Hindlimb muscle (tissue), 1 donor: ENCODE measurements around the gene TFAM. TPM values are rescaled to one million over a fixed set of nuclear protein-coding genes. Genes with fewer than 3 reads are reported as not detected.

Source experiments
- DNase-seq: peaks from one replicate; pipeline ENCODE4 v3.0.0-alpha.2; 2013
- polyA plus RNA-seq: library from polyadenylated mRNA; unstranded; fragments of 120-200 nt; gene quantifications from one replicate; pipeline ENCODE4 v1.2.1, GENCODE V29; 2013; ENCODE audit not compliant: insufficient read length

The TFAM gene
- polyA plus RNA-seq, 1 donor: 29.8 TPM

DNA sequence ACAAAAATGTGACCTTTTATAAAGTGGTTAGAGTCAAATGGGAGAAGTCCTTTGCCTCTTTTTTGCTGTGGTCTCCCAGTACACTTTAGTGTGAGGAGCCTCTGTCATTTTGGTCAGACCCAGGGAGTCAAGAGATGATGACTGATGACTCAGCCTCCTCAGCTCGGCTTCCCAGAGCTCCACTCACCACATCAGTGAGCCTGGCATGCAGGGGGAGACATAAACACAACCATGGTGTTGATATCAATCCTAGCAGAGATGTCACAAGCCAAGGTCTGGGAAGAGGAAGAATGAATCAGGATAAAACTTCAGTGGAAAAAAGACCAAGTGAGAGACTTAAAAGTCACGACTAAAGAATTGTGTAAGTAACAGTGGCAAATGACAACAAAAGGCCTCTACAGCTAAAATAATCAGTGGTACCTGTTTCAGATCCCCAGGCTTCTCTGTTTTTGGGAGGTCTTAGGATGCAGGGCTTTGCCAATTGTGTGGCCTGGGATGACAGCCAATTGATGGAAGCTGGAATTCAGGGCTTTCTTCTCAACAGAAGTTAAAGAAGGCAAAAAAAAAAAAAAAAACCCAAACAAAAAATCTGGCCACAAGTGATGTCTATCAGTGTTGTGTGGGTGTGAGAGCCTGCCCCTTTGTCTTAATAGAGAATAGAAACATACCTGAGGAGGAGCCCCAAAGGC is 50.2 kb downstream of the TFAM start:
- DNase-seq: no peak

DNA sequence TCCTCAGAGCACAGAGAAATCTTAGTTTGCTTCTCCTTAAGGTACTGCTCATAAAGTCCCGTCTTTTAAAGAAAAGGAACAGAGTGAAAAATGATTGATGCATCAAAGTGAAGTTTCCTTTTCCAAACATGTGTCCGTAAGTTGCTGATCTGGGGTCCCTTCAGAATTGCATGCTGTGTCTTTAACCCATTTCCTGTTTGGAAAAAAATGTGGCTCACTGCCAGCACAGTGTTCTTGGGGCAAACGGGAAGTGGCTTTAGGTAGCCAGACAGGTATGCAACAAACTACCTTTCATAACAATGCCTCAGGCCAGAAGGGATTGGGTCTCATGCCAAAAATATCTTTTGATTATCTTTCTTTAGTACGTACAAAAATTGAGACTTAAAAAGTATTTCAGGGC is 50.9 kb downstream of the TFAM start:
- no peak for DNase-seq

DNA sequence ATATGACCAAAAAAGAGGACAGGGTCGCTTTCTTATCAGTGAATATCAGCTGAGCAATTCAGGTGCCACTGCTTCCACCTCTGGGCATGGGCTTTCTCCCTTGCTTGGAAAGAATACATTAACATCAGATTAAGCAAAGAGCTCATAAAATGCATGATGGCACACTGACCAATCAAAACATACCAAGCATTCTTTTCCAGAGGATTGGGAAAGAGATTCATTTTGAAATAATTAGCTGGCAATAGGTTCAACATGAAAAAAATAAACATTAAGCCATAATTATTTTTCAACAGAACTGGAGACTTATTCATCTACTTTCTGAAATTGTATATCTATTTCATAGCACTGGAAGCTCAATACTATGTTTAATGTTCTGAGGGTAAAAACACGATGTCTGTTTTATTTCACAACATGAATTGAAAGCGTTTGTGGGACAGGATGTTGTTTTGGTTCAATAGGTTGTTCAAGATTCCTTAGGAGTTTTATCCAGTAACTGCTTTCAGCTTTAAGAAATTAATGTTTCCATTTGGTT is 53.2 kb downstream of the TFAM start:
- DNase-seq: no peak

DNA sequence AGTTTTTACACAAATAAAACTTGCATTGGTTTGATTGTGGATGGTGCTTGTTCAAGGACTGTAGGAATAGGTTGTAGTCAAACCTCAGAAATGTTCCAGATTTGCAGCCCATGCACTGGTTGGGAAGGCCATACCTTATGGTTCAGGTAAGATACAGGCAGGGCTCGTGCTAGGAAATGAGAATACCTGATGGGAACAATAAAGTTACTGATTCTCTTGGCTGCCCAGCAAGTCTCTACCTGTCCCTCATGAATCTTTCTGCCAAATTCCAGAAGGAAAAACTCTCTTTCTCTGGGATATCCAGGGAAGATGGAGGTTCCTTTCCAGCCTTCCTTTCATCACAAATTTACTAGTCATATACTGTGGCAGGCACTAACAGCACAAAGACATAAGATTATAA is 53.8 kb downstream of the TFAM start:
- DNase-seq: no peak

DNA sequence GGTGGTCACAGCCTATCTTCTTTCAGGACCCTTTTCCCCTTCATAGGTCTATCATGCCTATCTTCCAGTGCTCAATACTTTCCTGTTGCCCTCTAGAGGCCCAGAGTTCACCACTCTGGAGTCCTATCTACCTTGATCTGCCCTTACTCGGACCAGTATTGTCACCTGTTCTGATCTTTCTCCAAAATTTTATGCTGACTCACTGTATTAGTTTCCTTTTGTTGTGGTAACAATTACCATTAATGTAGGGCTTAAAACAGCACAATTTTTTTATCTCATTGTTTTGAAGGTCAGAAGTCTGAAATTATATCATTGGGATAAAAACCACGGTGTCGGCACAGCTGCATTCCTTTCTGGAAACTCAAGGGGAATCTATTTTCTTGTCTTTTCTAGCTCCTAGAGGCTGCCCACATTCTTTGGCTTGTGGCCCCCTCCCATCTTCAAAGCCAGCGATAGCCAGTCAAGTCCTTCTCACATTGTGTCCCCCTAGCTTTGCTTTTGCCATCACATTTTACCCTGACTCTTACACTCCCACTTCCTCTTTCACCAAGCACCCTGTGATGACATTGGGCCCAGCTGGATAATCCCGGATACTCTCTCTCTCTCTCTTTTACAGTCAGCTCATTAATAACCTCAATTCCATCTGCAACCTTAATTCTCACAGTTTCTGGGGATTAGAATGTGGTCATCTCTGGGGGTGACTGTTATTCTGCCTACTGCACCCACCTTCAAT is 54.6 kb downstream of the TFAM start:
- no peak for DNase-seq

DNA sequence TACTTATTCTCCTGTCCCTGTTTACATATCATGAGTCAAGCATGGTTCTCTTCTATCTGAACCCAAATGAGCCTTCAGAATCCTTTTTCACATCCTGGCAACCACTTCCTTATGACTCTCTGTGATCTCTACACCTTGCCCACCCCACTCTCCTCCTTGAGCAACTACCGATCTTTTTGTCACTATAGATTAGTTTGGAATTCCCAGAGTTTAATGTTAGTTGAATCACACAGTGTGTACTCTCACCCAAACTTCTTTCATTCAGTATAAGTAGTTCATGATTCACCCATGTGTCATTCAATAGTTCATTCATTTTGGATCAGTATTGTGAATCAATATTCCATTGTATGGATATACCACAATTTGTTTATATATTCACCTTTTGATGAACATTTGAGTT is 55.3 kb downstream of the TFAM start:
- no peak for DNase-seq

DNA sequence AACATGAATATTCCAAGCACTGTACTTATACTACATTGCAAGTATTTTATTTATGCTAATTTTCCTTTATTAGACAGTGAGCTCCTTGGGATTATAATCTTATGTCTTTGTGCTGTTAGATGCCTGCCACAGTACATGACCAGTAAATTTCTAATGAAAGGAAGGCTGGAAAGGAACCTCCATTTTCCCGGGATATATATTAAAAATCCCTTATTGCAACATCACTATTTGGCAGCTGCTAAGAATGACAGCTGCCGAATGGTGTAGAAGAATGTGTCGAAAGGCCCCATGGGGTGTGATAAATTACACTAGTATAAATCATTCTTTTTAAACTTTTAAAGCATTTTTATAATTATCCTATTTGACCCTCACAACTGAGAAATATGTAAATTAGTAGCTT is 59.1 kb downstream of the TFAM start:
- DNase-seq: no peak

DNA sequence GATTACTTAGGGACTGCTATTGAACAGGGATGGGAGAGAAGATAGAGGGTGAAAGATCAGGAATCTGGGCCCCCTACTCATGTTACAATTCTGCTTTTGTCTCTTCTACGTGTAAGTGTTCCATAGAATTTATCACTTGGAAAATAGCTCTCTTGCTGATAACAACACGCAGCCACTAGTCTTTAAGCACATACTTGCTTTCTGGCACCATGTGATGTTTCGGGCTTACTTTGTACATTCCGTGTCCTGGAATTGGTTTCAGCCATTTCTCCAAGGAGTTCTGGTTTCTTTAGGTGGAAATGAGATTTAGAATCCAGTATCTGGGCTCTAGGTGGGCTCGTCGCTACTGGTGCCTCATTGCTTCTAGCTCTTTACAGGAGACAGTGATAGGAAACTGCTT is 59.7 kb downstream of the TFAM start:
- DNase-seq: no peak

DNA sequence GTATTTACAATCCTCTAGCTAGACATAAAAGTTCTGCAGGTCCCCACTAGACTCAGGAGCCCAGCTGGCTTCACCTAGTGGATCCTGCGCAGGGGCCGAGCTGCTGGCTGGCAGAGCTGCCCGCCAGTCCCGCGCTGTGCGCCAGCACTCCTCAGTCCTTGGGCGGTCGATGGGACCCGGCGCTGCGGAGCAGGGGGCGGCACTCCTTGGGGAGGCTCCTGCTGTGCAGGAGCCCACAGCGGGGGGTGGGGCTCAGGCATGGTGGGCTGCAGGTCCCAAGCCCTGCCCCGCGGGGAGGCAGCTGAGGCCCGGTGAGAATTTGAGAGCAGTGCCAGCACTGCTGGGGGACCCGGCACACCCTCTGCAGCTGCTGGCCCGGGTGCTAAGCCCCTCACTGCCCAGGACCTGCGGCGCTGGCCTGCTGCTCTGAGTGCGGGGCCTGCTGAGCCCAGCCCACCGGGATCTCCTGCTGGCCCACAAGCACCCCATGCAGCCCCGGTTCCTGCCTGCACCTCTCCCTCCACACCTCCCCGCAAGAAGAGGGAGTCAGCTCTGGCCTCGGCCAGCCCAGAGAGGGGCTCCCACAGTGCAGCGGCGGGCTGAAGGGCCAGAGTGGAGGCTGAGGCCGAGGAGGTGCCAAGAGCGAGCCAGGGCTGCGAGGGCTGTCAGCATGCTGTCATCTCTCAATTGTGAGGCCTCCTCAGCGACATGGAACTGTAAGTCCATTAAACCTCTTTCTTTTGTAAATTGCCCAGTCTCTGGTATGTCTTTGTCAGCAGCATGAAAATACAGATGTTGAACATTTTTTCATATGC is 63.1 kb downstream of the TFAM start:
- no peak for DNase-seq

Other genes with a start within 250 kb of the TFAM start
- 4.3 TPM for gene IPMK, start 117.5 kb upstream of the TFAM start, polyA plus RNA-seq
- 17.4 TPM for gene CISD1, start 116.2 kb upstream of the TFAM start, polyA plus RNA-seq
- gene UBE2D1, start 50.4 kb upstream of the TFAM start, polyA plus RNA-seq: 13.3 TPM
- 14.9 TPM for gene BICC1, start 127.5 kb downstream of the TFAM start, polyA plus RNA-seq